HG03558 (cell line): ENCODE measurements around the gene RNF6.

Experiments used
- ATAC-seq: cut with Tn5 transposase; IDR thresholded peaks from one replicate; pipeline ENCODE4 v1.9.1; 2021; ENCODE audit warnings: moderate number of reproducible peaks; ENCODE audit not compliant: unreplicated experiment; ENCODE audit errors: extremely low read depth

Gene RNF6

GRCh38 chr13:26168237-26168814, 53.8 kb downstream of the RNF6 start:
- ATAC-seq = no peak

DNA sequence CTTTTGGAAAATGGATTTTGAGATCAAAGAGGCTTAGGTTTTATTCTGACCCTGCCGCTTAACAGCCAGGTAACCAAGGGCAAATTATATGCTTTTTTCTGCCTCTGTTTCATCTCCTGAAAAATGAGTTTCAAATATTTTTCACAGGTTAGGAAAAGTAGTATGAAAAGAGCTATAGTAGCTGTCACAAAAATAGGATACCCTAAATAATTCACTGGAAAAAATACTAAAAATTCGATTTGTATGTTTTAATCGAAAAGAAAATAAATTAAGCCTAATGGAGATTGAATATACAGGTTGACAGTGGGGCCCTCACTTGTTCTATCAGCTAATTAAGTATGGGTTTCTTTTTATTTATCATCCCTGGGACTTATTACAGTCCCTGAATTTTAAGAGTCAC, 58.3 kb downstream of the RNF6 start:
- ATAC-seq = no peak
